ENCODE data around the gene CDK6. TPM values are rescaled to one million over a fixed set of nuclear protein-coding genes. Genes with fewer than 3 reads are reported as not detected.

The CDK6 gene
- total RNA-seq, 1 experiment from 2014 or later: 10.5 TPM

GRCh38 chr7:92729172-92729571, 107.2 kb downstream of the CDK6 start:
- ChIA-PET CTCF (no interaction called here), POLR2A (ENCODE audit: low non-redundant PET) (no interaction called here)
- no peak overlapping the region for H3K27ac ChIP-seq (ENCODE audit: low read depth, low read length, poor library complexity, severe bottlenecking)
- no peak overlapping the region for H3K4me3 ChIP-seq (ENCODE audit: low read depth, low read length, poor library complexity, severe bottlenecking)
- no peaks in the 10 kb centered on the region for H3K27me3 ChIP-seq (replicated peaks; ENCODE audit: insufficient read depth, low read depth, low read length, poor library complexity)
- intact Hi-C loops (cut with micrococcal nuclease; ENCODE audit: unreplicated experiment): no loop called here
- no peaks in the 10 kb centered on the region for H3K9me3 ChIP-seq (ENCODE audit: low read depth, low read length, poor library complexity, severe bottlenecking)
- DNase-seq (ENCODE audit: low spot score): no peak
- BruUV-seq (replicated peaks): no TSS peak
- no peak for TF ChIP-seq CTCF (conservative IDR thresholded peaks at IDR 0.05; ENCODE audit: low read depth, low read length)
- no peak for TF ChIP-seq EZH2 (IDR thresholded peaks at IDR 0.05; ENCODE audit: borderline replicate concordance, low read depth, low read length, poor library complexity, severe bottlenecking)
- H3K4me1 ChIP-seq (ENCODE audit: insufficient read depth, low read length, poor library complexity, severe bottlenecking): peaks cover 18% of the 10 kb centered on the region
- H3K36me3 ChIP-seq (ENCODE audit: insufficient read depth, low read length, poor library complexity, severe bottlenecking): no peaks in the 10 kb centered on the region

- CTCF ChIA-PET: no interaction called here
- no TSS peak for BruUV-seq (replicated peaks)
- Histone ChIP-seq H3K27me3 (replicated peaks; ENCODE audit: insufficient read depth, low read depth, low read length, poor library complexity) (no peaks in the 10 kb centered on the region), H3K4me1 (ENCODE audit: insufficient read depth, low read length, poor library complexity, severe bottlenecking) (peaks cover 30% of the 10 kb centered on the region), H3K4me3 (ENCODE audit: low read depth, low read length, poor library complexity, severe bottlenecking) (no peak overlapping the region), H3K27ac (ENCODE audit: low read depth, low read length, poor library complexity, severe bottlenecking) (no peak overlapping the region), H3K36me3 (ENCODE audit: insufficient read depth, low read length, poor library complexity, severe bottlenecking) (no peaks in the 10 kb centered on the region), H3K9me3 (ENCODE audit: low read depth, low read length, poor library complexity, severe bottlenecking) (no peaks in the 10 kb centered on the region)
- no peak for DNase-seq (ENCODE audit: low spot score)
- TF ChIP-seq CTCF (conservative IDR thresholded peaks at IDR 0.05; ENCODE audit: low read depth, low read length): no peak
- no peak for TF ChIP-seq EZH2 (IDR thresholded peaks at IDR 0.05; ENCODE audit: borderline replicate concordance, low read depth, low read length, poor library complexity, severe bottlenecking)
- intact Hi-C loops (cut with micrococcal nuclease; ENCODE audit: unreplicated experiment): no loop called here
- POLR2A ChIA-PET (ENCODE audit: low non-redundant PET): no interaction called here
Measured at GRCh38 chr7:92727755-92728154, 108.6 kb downstream of the CDK6 start.

- ChIA-PET POLR2A (ENCODE audit: low non-redundant PET) (no interaction called here), CTCF (no interaction called here)
- BruUV-seq (replicated peaks): no TSS peak
- TF ChIP-seq CTCF (conservative IDR thresholded peaks at IDR 0.05; ENCODE audit: low read depth, low read length) (no peak), EZH2 (IDR thresholded peaks at IDR 0.05; ENCODE audit: borderline replicate concordance, low read depth, low read length, poor library complexity, severe bottlenecking) (no peak)
- Histone ChIP-seq H3K36me3 (ENCODE audit: insufficient read depth, low read length, poor library complexity, severe bottlenecking) (no peaks in the 10 kb centered on the region), H3K27me3 (replicated peaks; ENCODE audit: insufficient read depth, low read depth, low read length, poor library complexity) (no peaks in the 10 kb centered on the region), H3K4me1 (ENCODE audit: insufficient read depth, low read length, poor library complexity, severe bottlenecking) (peaks cover 45% of the 10 kb centered on the region), H3K4me3 (ENCODE audit: low read depth, low read length, poor library complexity, severe bottlenecking) (no peak overlapping the region), H3K27ac (ENCODE audit: low read depth, low read length, poor library complexity, severe bottlenecking) (no peak overlapping the region), H3K9me3 (ENCODE audit: low read depth, low read length, poor library complexity, severe bottlenecking) (no peaks in the 10 kb centered on the region)
- intact Hi-C loops (cut with micrococcal nuclease; ENCODE audit: unreplicated experiment): no loop called here
- DNase-seq (ENCODE audit: low spot score): no peak
Measured at GRCh38 chr7:92725161-92725925, 111.0 kb downstream of the CDK6 start.

All from A673 (cell line).